ENCODE results near the gene MGAT5.

DNA sequence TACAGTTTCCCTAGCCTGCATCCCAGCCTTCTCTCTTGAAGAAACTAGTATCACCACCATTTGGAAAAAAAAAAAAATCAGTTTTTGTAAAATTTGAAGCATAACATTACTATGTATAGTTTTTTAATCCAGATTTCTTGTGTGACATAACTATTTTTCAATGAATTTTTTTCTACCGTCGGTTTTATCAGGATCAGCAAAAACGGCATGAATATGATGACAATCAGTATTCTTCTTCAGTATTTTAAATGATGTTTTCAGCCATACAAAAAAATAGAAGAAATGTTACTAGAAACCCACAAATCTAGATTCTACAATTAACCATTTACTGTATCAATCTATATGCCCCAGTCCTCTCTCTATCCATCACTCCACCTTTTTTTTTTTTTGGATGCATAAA is 103.9 kb downstream of the MGAT5 start:
- no peak for TF ChIP-seq POLR2A (IDR thresholded peaks at IDR 0.05)
- TF ChIP-seq, protein P1, sequence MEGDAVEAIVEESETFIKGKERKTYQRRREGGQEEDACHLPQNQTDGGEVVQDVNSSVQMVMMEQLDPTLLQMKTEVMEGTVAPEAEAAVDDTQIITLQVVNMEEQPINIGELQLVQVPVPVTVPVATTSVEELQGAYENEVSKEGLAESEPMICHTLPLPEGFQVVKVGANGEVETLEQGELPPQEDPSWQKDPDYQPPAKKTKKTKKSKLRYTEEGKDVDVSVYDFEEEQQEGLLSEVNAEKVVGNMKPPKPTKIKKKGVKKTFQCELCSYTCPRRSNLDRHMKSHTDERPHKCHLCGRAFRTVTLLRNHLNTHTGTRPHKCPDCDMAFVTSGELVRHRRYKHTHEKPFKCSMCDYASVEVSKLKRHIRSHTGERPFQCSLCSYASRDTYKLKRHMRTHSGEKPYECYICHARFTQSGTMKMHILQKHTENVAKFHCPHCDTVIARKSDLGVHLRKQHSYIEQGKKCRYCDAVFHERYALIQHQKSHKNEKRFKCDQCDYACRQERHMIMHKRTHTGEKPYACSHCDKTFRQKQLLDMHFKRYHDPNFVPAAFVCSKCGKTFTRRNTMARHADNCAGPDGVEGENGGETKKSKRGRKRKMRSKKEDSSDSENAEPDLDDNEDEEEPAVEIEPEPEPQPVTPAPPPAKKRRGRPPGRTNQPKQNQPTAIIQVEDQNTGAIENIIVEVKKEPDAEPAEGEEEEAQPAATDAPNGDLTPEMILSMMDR (IDR thresholded peaks at IDR 0.05): no peak
